IMR-90 (cell line): ENCODE results near the gene PLCG2. TPM values are rescaled to one million over a fixed set of nuclear protein-coding genes. Genes with fewer than 3 reads are reported as not detected.

Experiments
- ATAC-seq: fragments of 200-7000 bp; cut with Tn5 transposase; 2 replicates; pipeline ENCODE4 v1.9.1; 2020; ENCODE audit warnings: low read depth, mild to moderate bottlenecking, moderate library complexity
- BruUV-seq: library from RNA; stranded (reverse); fragments of 400-500 nt; replicated peaks from 2 replicates; lab custom pipeline; 2021; lab: Mats Ljungman, UMichigan
- CTCF ChIA-PET: fragments of 300-600 bp; formaldehyde crosslinking; extraction: SDS; loops from one replicate; lab custom pipeline; 2021; ENCODE audit warnings: antibody characterized with exemption; lab: Yijun Ruan, JAX
- POLR2A ChIA-PET: fragments of 300-600 bp; sonication (Branson Sonifier 250); formaldehyde crosslinking; loops from one replicate; lab custom pipeline; 2022; ENCODE audit warnings: antibody characterized with exemption; ENCODE audit not compliant: unreplicated experiment; lab: Charles Lee
- DNase-seq: peaks from one replicate; pipeline ENCODE4 v3.0.0; 2013
- H2AFZ ChIP-seq: replicated peaks from 2 replicates; pipeline ENCODE3; 2013; ENCODE audit warnings: low read length, mild to moderate bottlenecking; ENCODE audit not compliant: poor library complexity
- H2AK5ac ChIP-seq: 2 replicates; pipeline ENCODE4 v1.6.1; 2013; ENCODE audit warnings: low read depth, low read length, inconsistent platforms
- H2AK9ac ChIP-seq: replicated peaks from 2 replicates; pipeline ENCODE3; 2013; ENCODE audit warnings: mild to moderate bottlenecking, low read depth, low read length, moderate library complexity; ENCODE audit not compliant: poor library complexity
- H2BK120ac ChIP-seq: 2 replicates; pipeline ENCODE4 v1.6.1; 2013; ENCODE audit warnings: low read depth, low read length, inconsistent platforms
- H2BK15ac ChIP-seq: 3 replicates; pipeline ENCODE4 v1.6.1; 2013; ENCODE audit warnings: low read depth, low read length, inconsistent platforms
- H2BK20ac ChIP-seq: 2 replicates; pipeline ENCODE4 v1.6.1; 2013; ENCODE audit warnings: low read depth, mild to moderate bottlenecking, inconsistent platforms, low read length, moderate library complexity
- H2BK5ac ChIP-seq: 2 replicates; pipeline ENCODE4 v1.6.1; 2013; ENCODE audit warnings: mild to moderate bottlenecking, low read depth, low read length, inconsistent platforms; ENCODE audit not compliant: poor library complexity, severe bottlenecking
- H3K14ac ChIP-seq: replicated peaks from 2 replicates; pipeline ENCODE4 v1.6.1; 2013; ENCODE audit warnings: low read depth, low read length, inconsistent platforms
- H3K18ac ChIP-seq: 2 replicates; pipeline ENCODE4 v1.6.1; 2013; ENCODE audit warnings: low read depth, low read length, control low read depth
- H3K23ac ChIP-seq: 2 replicates; pipeline ENCODE4 v1.6.1; 2013; ENCODE audit warnings: low read depth, low read length, inconsistent platforms
- H3K27ac ChIP-seq: 2 replicates; pipeline ENCODE4 v1.5.1; 2013; ENCODE audit warnings: mild to moderate bottlenecking, control low read depth, low read length; ENCODE audit not compliant: insufficient read depth
- H3K27me3 ChIP-seq: 2 replicates; pipeline ENCODE4 v1.6.1; 2013; ENCODE audit warnings: low read length; ENCODE audit not compliant: control insufficient read depth, insufficient read depth
- H3K36me3 ChIP-seq: 2 replicates; pipeline ENCODE4 v1.6.1; 2013; ENCODE audit warnings: low read length, mixed read lengths; ENCODE audit not compliant: control insufficient read depth, insufficient read depth
- H3K4ac ChIP-seq: 2 replicates; pipeline ENCODE4 v1.6.1; 2013; ENCODE audit warnings: low read depth, low read length, inconsistent platforms
- H3K4me1 ChIP-seq: 2 replicates; pipeline ENCODE4 v1.6.1; 2013; ENCODE audit warnings: low read length, mixed read lengths; ENCODE audit not compliant: control insufficient read depth, insufficient read depth
- H3K4me2 ChIP-seq: 2 replicates; pipeline ENCODE4 v1.6.1; 2013; ENCODE audit warnings: low read depth, mild to moderate bottlenecking, control low read depth, low read length, moderate library complexity
- H3K4me3 ChIP-seq: 2 replicates; pipeline ENCODE4 v1.5.1; 2013; ENCODE audit warnings: low read depth, mild to moderate bottlenecking, control low read depth, low read length, moderate library complexity; ENCODE audit not compliant: insufficient read depth
- H3K56ac ChIP-seq: 2 replicates; pipeline ENCODE4 v1.6.1; 2013; ENCODE audit warnings: low read length, inconsistent platforms; ENCODE audit not compliant: insufficient read depth; ENCODE audit errors: extremely low read depth
- H3K79me1 ChIP-seq, 2 experiments: 2 replicates each; pipeline ENCODE4 v1.6.1; 2013; ENCODE audit warnings: low read length in 2 of 2, inconsistent platforms in 1 of 2, low read depth in 1 of 2
- H3K9ac ChIP-seq: 2 replicates; pipeline ENCODE4 v1.6.1; 2013; ENCODE audit warnings: low read depth, low read length, control low read depth
- H3K9me1 ChIP-seq: 2 replicates; pipeline ENCODE4 v1.6.1; 2013; ENCODE audit warnings: low read length, inconsistent platforms; ENCODE audit not compliant: insufficient read depth
- H3K9me3 ChIP-seq: 2 replicates; pipeline ENCODE4 v1.6.1; 2013; ENCODE audit warnings: low read length; ENCODE audit not compliant: control insufficient read depth, insufficient read depth
- H4K20me1 ChIP-seq: 2 replicates; pipeline ENCODE4 v1.6.1; 2013; ENCODE audit warnings: low read length, inconsistent platforms; ENCODE audit not compliant: insufficient read depth
- H4K5ac ChIP-seq: 2 replicates; pipeline ENCODE4 v1.6.1; 2013; ENCODE audit warnings: mild to moderate bottlenecking, low read depth, low read length, control low read depth
- H4K8ac ChIP-seq, 2 experiments: 2 replicates each; pipeline ENCODE4 v1.6.1; 2013; ENCODE audit warnings: low read depth in 2 of 2, low read length in 2 of 2, control low read depth in 1 of 2, inconsistent platforms in 1 of 2
- H4K91ac ChIP-seq: 2 replicates; pipeline ENCODE4 v1.6.1; 2013; ENCODE audit warnings: low read depth, low read length, inconsistent platforms; ENCODE audit not compliant: insufficient read depth
- CEBPB ChIP-seq: IDR thresholded peaks from 2 replicates; pipeline ENCODE4 v1.6.1; 2012; ENCODE audit warnings: low read depth, low read length, improper control_type of control experiment
- CHD1 ChIP-seq: IDR thresholded peaks from 2 replicates; pipeline ENCODE4 v1.6.1; 2012; ENCODE audit warnings: low read depth, low read length, improper control_type of control experiment
- FOS ChIP-seq: fragments of 150-350 bp; IDR thresholded peaks from 2 replicates; pipeline ENCODE4 v1.6.1; 2016; ENCODE audit warnings: low read depth, low read length
- MAFK ChIP-seq: IDR thresholded peaks from 2 replicates; pipeline ENCODE4 v1.6.1; 2012; ENCODE audit warnings: low read depth, low read length, improper control_type of control experiment
- MXI1 ChIP-seq: IDR thresholded peaks from 2 replicates; pipeline ENCODE4 v1.6.1; 2012; ENCODE audit warnings: low read depth, mild to moderate bottlenecking, low read length, moderate library complexity, borderline replicate concordance
- NFE2L2 ChIP-seq: fragments of 150-350 bp; IDR thresholded peaks from 2 replicates; pipeline ENCODE4 v1.6.1; 2016; ENCODE audit warnings: low read depth, mild to moderate bottlenecking, low read length
- RCOR1 ChIP-seq: IDR thresholded peaks from 2 replicates; pipeline ENCODE4 v1.6.1; 2012; ENCODE audit warnings: mild to moderate bottlenecking, low read length, improper control_type of control experiment; ENCODE audit not compliant: insufficient replicate concordance
- WGBS, 2 experiments: methylation state at CpG; one replicate each; pipeline versions ENCODE4 v1.1.5 to v1.1.7; 2013; ENCODE audit warnings: missing lambda C conversion rate in 2 of 2; ENCODE audit not compliant: insufficient read length in 1 of 2; ENCODE audit errors: extremely low coverage in 2 of 2; 5-methylcytosine and 5-hydroxymethylcytosine counted together
- dilution Hi-C: fragments of 300-500 bp; cut with HindIII; formaldehyde crosslinking; loops from one replicate; pipeline ENCODE4 v1.14.3; 2018; ENCODE audit warnings: low sequenced_read_pairs; ENCODE audit not compliant: unreplicated experiment
- in situ Hi-C: fragments of 300-500 bp; cut with MboI; formaldehyde crosslinking; loops from 3 replicates; pipeline ENCODE4 v1.14.3; 2019; ENCODE audit warnings: low sequenced_read_pairs, inconsistent platforms, mixed read lengths
- intact Hi-C: fragments of 100-400 bp; cut with micrococcal nuclease; formaldehyde crosslinking; loops from 2 replicates; pipeline ENCODE4 v1.10.0; 2022
- polyA plus RNA-seq, 3 experiments: library from polyadenylated mRNA; depleted of rRNA; stranded (reverse); fragments of >200 nt; gene quantifications; 2 replicates each; pipeline ENCODE4 v1.2.3, GENCODE V29; 2012; ENCODE audit warnings: low replicate concordance in 1 of 3
- total RNA-seq: library from RNA; depleted of rRNA; stranded (reverse); fragments of >200 nt; gene quantifications from 2 replicates; pipeline ENCODE4 v1.2.3, GENCODE V29; 2012
- TF ChIP-seq, protein P1 (sequence below): fragments of 150-350 bp; IDR thresholded peaks from 2 replicates; pipeline ENCODE4 v1.6.1; 2016; ENCODE audit warnings: low read depth, mild to moderate bottlenecking, low read length, moderate library complexity, borderline replicate concordance
- TF ChIP-seq, protein P2 (sequence below): conservative IDR thresholded peaks from 2 replicates; pipeline ENCODE4 v1.5.1; 2012; ENCODE audit warnings: mild to moderate bottlenecking, low read depth, low read length, improper control_type of control experiment

The PLCG2 gene
- total and polyA plus RNA-seq, 2 of the 4 experiments (the other 2 are of a cell fraction), result 0.14 to 0.18 TPM

DNA sequence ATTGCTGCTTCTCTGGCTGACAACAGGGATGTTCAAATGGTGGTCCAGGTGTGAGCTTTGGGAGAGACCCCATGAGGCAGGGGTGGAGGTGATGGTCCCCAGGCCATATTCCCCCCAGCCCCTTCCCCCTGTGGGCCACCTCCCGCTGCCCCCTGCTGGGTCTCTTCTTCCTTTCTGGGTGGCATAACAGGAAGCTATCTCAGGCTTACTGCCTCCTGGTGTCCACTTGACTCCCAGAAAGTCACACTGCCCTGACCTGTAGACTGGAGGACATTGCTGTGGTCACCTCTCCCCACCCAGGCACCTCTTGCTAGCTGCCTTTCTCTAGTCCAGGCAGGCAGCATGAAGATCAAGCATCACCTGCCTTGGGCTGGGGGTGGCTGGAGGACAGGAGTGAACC lies 46.4 kb upstream of the PLCG2 start (continued):
- TF ChIP-seq FOS (no peak), RCOR1 (no peak)

DNA sequence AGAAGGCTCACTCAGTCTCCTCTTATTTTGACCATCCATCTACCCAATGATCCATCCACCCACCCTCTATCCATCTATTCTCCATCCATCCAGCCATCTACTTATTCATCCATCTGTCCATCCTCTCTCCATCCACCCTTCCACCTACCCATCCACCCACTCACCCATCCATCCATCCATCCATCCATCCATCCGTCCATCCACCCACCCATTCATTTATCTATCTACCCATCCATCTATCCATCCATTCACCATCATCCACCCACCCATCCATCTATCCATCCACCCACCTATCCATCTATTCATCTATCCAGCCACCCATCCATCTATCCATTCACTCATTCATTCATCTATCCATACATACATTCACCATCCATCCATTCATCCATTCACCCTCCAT lies 45.8 kb upstream of the PLCG2 start:
- H2BK15ac ChIP-seq, result no peak overlapping the region
- intact Hi-C loops (no loop called here), in situ Hi-C loops (loop anchor here (5.0 to 25.0 kb wide), 3 partner anchors 366 to 1546 kb away; partner anchors contain the start of gene ATMIN), dilution Hi-C loops (no loop called here)
- H3K23ac ChIP-seq, result no peak overlapping the region
- peaks cover 3% of the 10 kb centered on the region; the same call in 1 of the 2 replicates for H3K9me3 ChIP-seq
- H3K79me1 ChIP-seq, result no peaks in the 10 kb centered on the region
- no peak overlapping the region for H4K8ac ChIP-seq
- DNase-seq, result no peak
- H3K56ac ChIP-seq, result no peak overlapping the region
- ChIA-PET POLR2A (no interaction called here), CTCF (no interaction called here)
- no peak overlapping the region for H4K5ac ChIP-seq
- H3K14ac ChIP-seq, result no peak overlapping the region
- H2BK120ac ChIP-seq, result no peak overlapping the region
- H2BK20ac ChIP-seq, result no peak overlapping the region
- H4K20me1 ChIP-seq, result no peaks in the 10 kb centered on the region
- TF ChIP-seq CEBPB, result no peak
- no peak for TF ChIP-seq CHD1
- no peak for TF ChIP-seq RCOR1
- TF ChIP-seq, protein P1, sequence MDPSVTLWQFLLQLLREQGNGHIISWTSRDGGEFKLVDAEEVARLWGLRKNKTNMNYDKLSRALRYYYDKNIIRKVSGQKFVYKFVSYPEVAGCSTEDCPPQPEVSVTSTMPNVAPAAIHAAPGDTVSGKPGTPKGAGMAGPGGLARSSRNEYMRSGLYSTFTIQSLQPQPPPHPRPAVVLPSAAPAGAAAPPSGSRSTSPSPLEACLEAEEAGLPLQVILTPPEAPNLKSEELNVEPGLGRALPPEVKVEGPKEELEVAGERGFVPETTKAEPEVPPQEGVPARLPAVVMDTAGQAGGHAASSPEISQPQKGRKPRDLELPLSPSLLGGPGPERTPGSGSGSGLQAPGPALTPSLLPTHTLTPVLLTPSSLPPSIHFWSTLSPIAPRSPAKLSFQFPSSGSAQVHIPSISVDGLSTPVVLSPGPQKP, result no peak
- TF ChIP-seq NFE2L2, result no peak
- no peak for TF ChIP-seq MAFK
- TF ChIP-seq MXI1, result no peak
- TF ChIP-seq, protein P2, sequence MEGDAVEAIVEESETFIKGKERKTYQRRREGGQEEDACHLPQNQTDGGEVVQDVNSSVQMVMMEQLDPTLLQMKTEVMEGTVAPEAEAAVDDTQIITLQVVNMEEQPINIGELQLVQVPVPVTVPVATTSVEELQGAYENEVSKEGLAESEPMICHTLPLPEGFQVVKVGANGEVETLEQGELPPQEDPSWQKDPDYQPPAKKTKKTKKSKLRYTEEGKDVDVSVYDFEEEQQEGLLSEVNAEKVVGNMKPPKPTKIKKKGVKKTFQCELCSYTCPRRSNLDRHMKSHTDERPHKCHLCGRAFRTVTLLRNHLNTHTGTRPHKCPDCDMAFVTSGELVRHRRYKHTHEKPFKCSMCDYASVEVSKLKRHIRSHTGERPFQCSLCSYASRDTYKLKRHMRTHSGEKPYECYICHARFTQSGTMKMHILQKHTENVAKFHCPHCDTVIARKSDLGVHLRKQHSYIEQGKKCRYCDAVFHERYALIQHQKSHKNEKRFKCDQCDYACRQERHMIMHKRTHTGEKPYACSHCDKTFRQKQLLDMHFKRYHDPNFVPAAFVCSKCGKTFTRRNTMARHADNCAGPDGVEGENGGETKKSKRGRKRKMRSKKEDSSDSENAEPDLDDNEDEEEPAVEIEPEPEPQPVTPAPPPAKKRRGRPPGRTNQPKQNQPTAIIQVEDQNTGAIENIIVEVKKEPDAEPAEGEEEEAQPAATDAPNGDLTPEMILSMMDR, result no peak
- H3K4me3 ChIP-seq, result no peak overlapping the region
- no peak overlapping the region for H3K4me2 ChIP-seq
- H2BK5ac ChIP-seq, result peak overlapping the region; percentile 15
- no peaks in the 10 kb centered on the region for H3K27me3 ChIP-seq
- no peak overlapping the region for H4K91ac ChIP-seq
- H2AK9ac ChIP-seq, result no peak overlapping the region
- no peak overlapping the region for H3K9ac ChIP-seq
- H3K27ac ChIP-seq, result no peak overlapping the region
- H2AFZ ChIP-seq, result no peak overlapping the region
- no peaks in the 10 kb centered on the region for H3K9me1 ChIP-seq
- BruUV-seq, result no TSS peak
- no peak overlapping the region for H3K18ac ChIP-seq
- WGBS, 2 experiments, result 43% methylated on average over 1 of the region's 1 CpG; no CpG with 5 or more reads in 1 of the 2 experiments
- ATAC-seq, result no peak
- H2AK5ac ChIP-seq, result no peak overlapping the region
- H3K36me3 ChIP-seq, result no peaks in the 10 kb centered on the region
- no peak overlapping the region for H3K4ac ChIP-seq
- peaks cover 7% of the 10 kb centered on the region; the same call in 1 of the 2 replicates for H3K4me1 ChIP-seq
